Measurements from ENCODE around the gene STK24.
"Not testable (repeated sequence)": the region's sequence is repeated elsewhere in the genome, so short reads cannot be mapped to it uniquely, and the experiment has no call there.

DNA sequence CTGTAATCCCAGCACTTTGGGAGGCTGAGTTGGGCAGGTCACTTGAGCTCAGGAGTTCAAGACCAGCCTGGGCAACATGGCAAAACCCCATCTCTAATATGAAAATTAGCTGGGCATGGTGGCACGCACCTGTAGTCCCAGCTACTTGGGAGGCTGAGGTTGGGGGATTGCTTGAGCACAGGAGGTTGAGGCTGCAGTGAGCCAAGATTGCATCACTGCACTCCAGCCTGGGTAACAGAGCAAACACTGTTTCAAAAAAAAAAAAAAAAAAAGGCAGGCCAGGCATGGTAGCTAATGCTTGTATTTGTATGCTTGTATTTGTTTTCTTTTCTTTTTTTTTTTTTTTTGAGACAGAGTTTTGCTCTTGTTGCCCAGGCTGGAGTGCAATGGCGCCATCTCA is 38.7 kb upstream of the STK24 start:
- not testable (repeated sequence) for TF ChIP-seq EZH2 (IDR thresholded peaks at IDR 0.05; ENCODE audit: low read depth, low read length, severe bottlenecking); EP300 (IDR thresholded peaks at IDR 0.05; ENCODE audit: borderline replicate concordance in 1 of 2, low read depth in 2 of 2, low read length in 2 of 2); POLR2A (IDR thresholded peaks at IDR 0.05; ENCODE audit: control extremely low read depth in 1 of 2, low read depth in 2 of 2, low read length in 2 of 2); SP1 (IDR thresholded peaks at IDR 0.05; ENCODE audit: low read depth, low read length); SP2 (IDR thresholded peaks at IDR 0.05; ENCODE audit: low read length); MAX (IDR thresholded peaks at IDR 0.05); CTCF (IDR thresholded peaks at IDR 0.05; ENCODE audit: control extremely low read depth in 1 of 3, insufficient read depth in 1 of 3, low read depth in 1 of 3, low read length in 3 of 3); POLR2AphosphoS5 (IDR thresholded peaks at IDR 0.05; ENCODE audit: low read depth, low read length); CREB1 (IDR thresholded peaks at IDR 0.05); KDM1A (IDR thresholded peaks at IDR 0.05; ENCODE audit: borderline replicate concordance, low read length); SIN3A (conservative IDR thresholded peaks at IDR 0.05 in 1 of 2, IDR thresholded peaks at IDR 0.05 in 1 of 2; ENCODE audit: low read depth in 1 of 2, low read length in 2 of 2); RAD21 (IDR thresholded peaks at IDR 0.05 in 1 of 2, conservative IDR thresholded peaks at IDR 0.05 in 1 of 2; ENCODE audit: low read depth in 2 of 2, low read length in 2 of 2)
